ENCODE results near the gene FCER1G. TPM values are rescaled to one million over a fixed set of nuclear protein-coding genes. Genes with fewer than 3 reads are reported as not detected.

FCER1G gene
- total and polyA plus RNA-seq, 2 donors (not counting 3 experiments of a cell fraction or from before 2014, with no cell fraction given), result 1.1 to 1.6 TPM

DNA sequence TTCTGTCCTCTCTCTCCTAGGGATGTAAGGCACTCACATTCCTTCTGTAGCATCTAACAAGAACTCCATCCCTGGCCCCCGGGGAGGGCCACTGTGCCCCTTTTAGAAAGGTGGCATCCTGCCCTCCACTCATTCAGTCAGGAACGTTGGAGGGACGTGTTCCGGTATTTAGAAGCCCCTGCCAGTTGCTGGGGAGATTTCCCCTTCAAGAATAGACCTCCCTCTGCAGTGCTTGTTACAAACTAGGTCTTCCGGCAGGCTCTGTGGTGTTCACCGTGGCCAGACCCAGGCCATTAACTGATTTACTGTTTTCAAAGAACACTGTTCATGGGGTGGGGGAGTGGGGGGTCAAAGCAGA is 44.2 kb downstream of the FCER1G start:
- Histone ChIP-seq H3K27ac (ENCODE audit: insufficient read depth, low read depth, low read length) (no peak overlapping the region), H3K27me3 (ENCODE audit: control insufficient read depth in 2 of 2, insufficient read depth in 2 of 2, low read length in 2 of 2) (peaks cover 31 to 39% of the 10 kb centered on the region in 2 experiments), H3K9ac (replicated peaks; ENCODE audit: extremely low read depth, insufficient read depth, low read length) (no peak overlapping the region), H3K9me1 (replicated peaks; ENCODE audit: control insufficient read depth, extremely low read depth, insufficient read depth, low read length) (no peaks in the 10 kb centered on the region), H3K4me2 (ENCODE audit: insufficient read depth, low read length) (no peak overlapping the region), H3K4me1 (ENCODE audit: control insufficient read depth, extremely low read depth, insufficient read depth, low read length) (peaks cover 3% of the 10 kb centered on the region), H3K36me3 (ENCODE audit: control insufficient read depth in 2 of 2, extremely low read depth in 1 of 2, insufficient read depth in 2 of 2, low read length in 2 of 2) (no peaks in the 10 kb centered on the region), H3K79me2 (ENCODE audit: control insufficient read depth, insufficient read depth, low read length) (no peaks in the 10 kb centered on the region), H3K9me3 (replicated peaks; ENCODE audit: control insufficient read depth, insufficient read depth, low read length) (no peaks in the 10 kb centered on the region), H2AFZ (ENCODE audit: low read depth, low read length) (no peak overlapping the region), H4K20me1 (replicated peaks; ENCODE audit: control insufficient read depth, extremely low read depth, insufficient read depth, low read length) (no peaks in the 10 kb centered on the region), H3K4me3 (replicated peaks in 1 of 3; ENCODE audit: insufficient read depth in 1 of 3, low read depth in 1 of 3, low read length in 3 of 3) (no peak overlapping the region)
- no peak for DNase-seq (ENCODE audit: low read depth, low spot score)
- intact Hi-C loops (cut with micrococcal nuclease) (no loop called here), dilution Hi-C loops (cut with MboI; ENCODE audit: extremely low pct_ligation_motif_present, low sequenced_read_pairs) (no loop called here)
- BruUV-seq (replicated peaks), result no TSS peak
- ChIA-PET CTCF (interaction anchor here (1.0 kb wide), 1 partner anchor 31 kb away, joined by 3 read pairs; no protein-coding TSS in a partner anchor), POLR2A (no interaction called here)
- TF ChIP-seq EZH2 (IDR thresholded peaks at IDR 0.05; ENCODE audit: borderline replicate concordance, low read depth, low read length, severe bottlenecking) (peak; percentile 15), MYC (IDR thresholded peaks at IDR 0.05; ENCODE audit: low read depth, low read length) (no peak)
- FAIRE-seq, result no peak

GRCh38 chr1:161259765-161260164 is 44.7 kb downstream of the FCER1G start:
- H3K79me2 ChIP-seq (ENCODE audit: control insufficient read depth, insufficient read depth, low read length), result no peaks in the 10 kb centered on the region
- no peaks in the 10 kb centered on the region for H4K20me1 ChIP-seq (replicated peaks; ENCODE audit: control insufficient read depth, extremely low read depth, insufficient read depth, low read length)
- no peak overlapping the region for H3K9ac ChIP-seq (replicated peaks; ENCODE audit: extremely low read depth, insufficient read depth, low read length)
- BruUV-seq (replicated peaks), result no TSS peak
- H3K4me1 ChIP-seq (ENCODE audit: control insufficient read depth, extremely low read depth, insufficient read depth, low read length), result peaks cover 3% of the 10 kb centered on the region
- FAIRE-seq (no peak), DNase-seq (ENCODE audit: low read depth, low spot score) (no peak)
- no peak overlapping the region for H3K27ac ChIP-seq (ENCODE audit: insufficient read depth, low read depth, low read length)
- no peaks in the 10 kb centered on the region for H3K36me3 ChIP-seq (ENCODE audit: control insufficient read depth in 2 of 2, extremely low read depth in 1 of 2, insufficient read depth in 2 of 2, low read length in 2 of 2)
- ChIA-PET POLR2A (no interaction called here), CTCF (no interaction called here)
- H3K27me3 ChIP-seq (ENCODE audit: control insufficient read depth in 2 of 2, insufficient read depth in 2 of 2, low read length in 2 of 2), result peaks cover 31 to 39% of the 10 kb centered on the region in 2 experiments
- intact Hi-C loops (cut with micrococcal nuclease), result no loop called here
- H3K4me2 ChIP-seq (ENCODE audit: insufficient read depth, low read length), result no peak overlapping the region
- no peak overlapping the region for H2AFZ ChIP-seq (ENCODE audit: low read depth, low read length)
- TF ChIP-seq POLR2AphosphoS5 (IDR thresholded peaks at IDR 0.05; ENCODE audit: insufficient read depth, low read depth, low read length) (no peak), FOS (IDR thresholded peaks at IDR 0.05; ENCODE audit: borderline replicate concordance, insufficient read depth, low read length) (no peak), JUN (IDR thresholded peaks at IDR 0.05; ENCODE audit: borderline replicate concordance, insufficient read depth, insufficient read length, low read depth) (no peak), POLR2A (IDR thresholded peaks at IDR 0.05; ENCODE audit: low read depth, low read length) (no peak), EZH2 (IDR thresholded peaks at IDR 0.05; ENCODE audit: borderline replicate concordance, low read depth, low read length, severe bottlenecking) (no peak), MAX (IDR thresholded peaks at IDR 0.05; ENCODE audit: insufficient read depth, insufficient read length) (no peak), MYC (IDR thresholded peaks at IDR 0.05; ENCODE audit: low read depth, low read length) (no peak), GATA2 (IDR thresholded peaks at IDR 0.05; ENCODE audit: insufficient read depth, insufficient read length, low read depth, low read length) (no peak)
- TF ChIP-seq, protein P1, sequence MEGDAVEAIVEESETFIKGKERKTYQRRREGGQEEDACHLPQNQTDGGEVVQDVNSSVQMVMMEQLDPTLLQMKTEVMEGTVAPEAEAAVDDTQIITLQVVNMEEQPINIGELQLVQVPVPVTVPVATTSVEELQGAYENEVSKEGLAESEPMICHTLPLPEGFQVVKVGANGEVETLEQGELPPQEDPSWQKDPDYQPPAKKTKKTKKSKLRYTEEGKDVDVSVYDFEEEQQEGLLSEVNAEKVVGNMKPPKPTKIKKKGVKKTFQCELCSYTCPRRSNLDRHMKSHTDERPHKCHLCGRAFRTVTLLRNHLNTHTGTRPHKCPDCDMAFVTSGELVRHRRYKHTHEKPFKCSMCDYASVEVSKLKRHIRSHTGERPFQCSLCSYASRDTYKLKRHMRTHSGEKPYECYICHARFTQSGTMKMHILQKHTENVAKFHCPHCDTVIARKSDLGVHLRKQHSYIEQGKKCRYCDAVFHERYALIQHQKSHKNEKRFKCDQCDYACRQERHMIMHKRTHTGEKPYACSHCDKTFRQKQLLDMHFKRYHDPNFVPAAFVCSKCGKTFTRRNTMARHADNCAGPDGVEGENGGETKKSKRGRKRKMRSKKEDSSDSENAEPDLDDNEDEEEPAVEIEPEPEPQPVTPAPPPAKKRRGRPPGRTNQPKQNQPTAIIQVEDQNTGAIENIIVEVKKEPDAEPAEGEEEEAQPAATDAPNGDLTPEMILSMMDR (IDR thresholded peaks at IDR 0.05; ENCODE audit: extremely low read depth in 1 of 2, insufficient read depth in 1 of 2, low read depth in 1 of 2, low read length in 2 of 2), result no peak
- no peaks in the 10 kb centered on the region for H3K9me1 ChIP-seq (replicated peaks; ENCODE audit: control insufficient read depth, extremely low read depth, insufficient read depth, low read length)
- dilution Hi-C loops (cut with MboI; ENCODE audit: extremely low pct_ligation_motif_present, low sequenced_read_pairs), result no loop called here
- no peaks in the 10 kb centered on the region for H3K9me3 ChIP-seq (replicated peaks; ENCODE audit: control insufficient read depth, insufficient read depth, low read length)
- H3K4me3 ChIP-seq (replicated peaks in 1 of 3; ENCODE audit: insufficient read depth in 1 of 3, low read depth in 1 of 3, low read length in 3 of 3), result no peak overlapping the region

Measured in endothelial cell of umbilical vein (primary cell).